WERI-Rb-1 (cell line): ENCODE data around the gene TM4SF18.

Experiments used
- DNase-seq: peaks from one replicate; pipeline ENCODE4 v3.0.0-alpha.2; 2020
- H3K27ac ChIP-seq: fragments of 250-450 bp; sonication (Bioruptor Pico); 2 replicates; pipeline ENCODE4 v1.5.1; 2020; ENCODE audit warnings: mild to moderate bottlenecking, moderate library complexity
- H3K27me3 ChIP-seq: fragments of 250-450 bp; sonication (Bioruptor Pico); 2 replicates; pipeline ENCODE4 v1.5.1; 2021; ENCODE audit warnings: mild to moderate bottlenecking, low read depth, moderate library complexity; ENCODE audit not compliant: insufficient read depth, severe bottlenecking
- H3K36me3 ChIP-seq: fragments of 250-450 bp; sonication (Bioruptor Pico); 2 replicates; pipeline ENCODE4 v1.5.1; 2020; ENCODE audit warnings: mild to moderate bottlenecking, moderate library complexity
- H3K4me3 ChIP-seq: 2 replicates; pipeline ENCODE4 v1.5.1; 2011; ENCODE audit warnings: low read depth, mild to moderate bottlenecking, control low read depth, low read length
- H3K9me3 ChIP-seq: fragments of 250-450 bp; sonication (Bioruptor Pico); 2 replicates; pipeline ENCODE4 v1.5.1; 2021; ENCODE audit warnings: mild to moderate bottlenecking, moderate library complexity; ENCODE audit not compliant: severe bottlenecking
- CTCF ChIP-seq: IDR thresholded peaks from 2 replicates; pipeline ENCODE4 v1.5.1; 2011; ENCODE audit warnings: low read depth, mild to moderate bottlenecking, control low read depth, inconsistent platforms, low read length

Gene TM4SF18

GRCh38 chr3:149296972-149297371 is 36.5 kb downstream of the TM4SF18 start:
- Histone ChIP-seq H3K9me3 (peaks cover 2% of the 10 kb centered on the region), H3K36me3 (no peaks in the 10 kb centered on the region), H3K27me3 (no peaks in the 10 kb centered on the region), H3K4me3 (no peak overlapping the region), H3K27ac (no peak overlapping the region)
- no peak for TF ChIP-seq CTCF
- DNase-seq = no peak

GRCh38 chr3:149292666-149293065 is 40.8 kb downstream of the TM4SF18 start:
- Histone ChIP-seq H3K27me3 (no peaks in the 10 kb centered on the region), H3K9me3 (peaks cover 2% of the 10 kb centered on the region), H3K36me3 (no peaks in the 10 kb centered on the region), H3K27ac (no peak overlapping the region), H3K4me3 (no peak overlapping the region)
- DNase-seq = no peak
- TF ChIP-seq CTCF = no peak

- H3K27ac ChIP-seq = no peak overlapping the region
- TF ChIP-seq CTCF = peak; percentile 35
- H3K9me3 ChIP-seq = peaks cover 2% of the 10 kb centered on the region
- no peak overlapping the region for H3K4me3 ChIP-seq
- DNase-seq = no peak
- no peaks in the 10 kb centered on the region for H3K36me3 ChIP-seq
- H3K27me3 ChIP-seq = no peaks in the 10 kb centered on the region
Observed at GRCh38 chr3:149291178-149291577, 42.3 kb downstream of the TM4SF18 start.

- DNase-seq = no peak
- Histone ChIP-seq H3K4me3 (no peak overlapping the region), H3K27ac (no peak overlapping the region), H3K9me3 (no peaks in the 10 kb centered on the region), H3K27me3 (no peaks in the 10 kb centered on the region), H3K36me3 (no peaks in the 10 kb centered on the region)
- no peak for TF ChIP-seq CTCF
Observed at GRCh38 chr3:149288655-149289054, 44.8 kb downstream of the TM4SF18 start.

- no peaks in the 10 kb centered on the region for H3K36me3 ChIP-seq
- no peak overlapping the region for H3K27ac ChIP-seq
- H3K27me3 ChIP-seq = no peaks in the 10 kb centered on the region
- DNase-seq = no peak
- no peak overlapping the region for H3K4me3 ChIP-seq
- TF ChIP-seq CTCF = no peak
- H3K9me3 ChIP-seq = no peaks in the 10 kb centered on the region
Observed at GRCh38 chr3:149284034-149284433, 49.4 kb downstream of the TM4SF18 start.

GRCh38 chr3:149283401-149283800 is 50.0 kb downstream of the TM4SF18 start:
- no peak overlapping the region for H3K27ac ChIP-seq
- no peak for DNase-seq
- no peak overlapping the region for H3K4me3 ChIP-seq
- H3K9me3 ChIP-seq = no peaks in the 10 kb centered on the region
- TF ChIP-seq CTCF = no peak
- H3K36me3 ChIP-seq = no peaks in the 10 kb centered on the region
- no peaks in the 10 kb centered on the region for H3K27me3 ChIP-seq
